Activated naive CD8-positive, alpha-beta T cell treated with anti-CD3 and anti-CD28 coated beads for 36 hours (primary cell): ENCODE results near the gene PLA2G2F. TPM values are rescaled to one million over a fixed set of nuclear protein-coding genes. Genes with fewer than 3 reads are reported as not detected.

ENCODE experiments used
- DNase-seq: peaks from one replicate; pipeline ENCODE4 v3.0.0; 2021
- H3K27ac Mint-ChIP-seq: one replicate; pipeline ENCODE4 v1.8.0; 2022; ENCODE audit warnings: mild to moderate bottlenecking, moderate library complexity, mixed read lengths
- H3K27me3 Mint-ChIP-seq: one replicate; pipeline ENCODE4 v1.8.0; 2022; ENCODE audit warnings: mild to moderate bottlenecking, mixed read lengths
- H3K36me3 Mint-ChIP-seq: one replicate; pipeline ENCODE4 v1.8.0; 2021; ENCODE audit warnings: mild to moderate bottlenecking, mixed read lengths
- H3K4me1 Mint-ChIP-seq: one replicate; pipeline ENCODE4 v1.8.0; 2021; ENCODE audit warnings: mixed read lengths
- H3K4me3 Mint-ChIP-seq: one replicate; pipeline ENCODE4 v1.8.0; 2022; ENCODE audit warnings: mild to moderate bottlenecking, moderate library complexity, mixed read lengths
- H3K9me3 Mint-ChIP-seq: one replicate; pipeline ENCODE4 v1.8.0; 2022; ENCODE audit warnings: mixed read lengths
- total RNA-seq, 2 experiments: library from RNA; stranded (reverse); gene quantifications; one replicate each; pipeline ENCODE4 v1.2.3, GENCODE V29; 2021

Gene PLA2G2F
- total RNA-seq, 2 experiments from 2014 or later, result not detected

GRCh38 chr1:20184997-20185833 lies 46.1 kb downstream of the PLA2G2F start:
- DNase-seq, result peak; percentile 69
- Mint-ChIP-seq H3K9me3 (no peaks in the 10 kb centered on the region), H3K27ac (peak overlapping the region; percentile 89), H3K4me1 (peaks cover 36% of the 10 kb centered on the region), H3K36me3 (peaks cover 4% of the 10 kb centered on the region), H3K4me3 (peak overlapping the region; percentile 73), H3K27me3 (peaks cover 23% of the 10 kb centered on the region)

DNA sequence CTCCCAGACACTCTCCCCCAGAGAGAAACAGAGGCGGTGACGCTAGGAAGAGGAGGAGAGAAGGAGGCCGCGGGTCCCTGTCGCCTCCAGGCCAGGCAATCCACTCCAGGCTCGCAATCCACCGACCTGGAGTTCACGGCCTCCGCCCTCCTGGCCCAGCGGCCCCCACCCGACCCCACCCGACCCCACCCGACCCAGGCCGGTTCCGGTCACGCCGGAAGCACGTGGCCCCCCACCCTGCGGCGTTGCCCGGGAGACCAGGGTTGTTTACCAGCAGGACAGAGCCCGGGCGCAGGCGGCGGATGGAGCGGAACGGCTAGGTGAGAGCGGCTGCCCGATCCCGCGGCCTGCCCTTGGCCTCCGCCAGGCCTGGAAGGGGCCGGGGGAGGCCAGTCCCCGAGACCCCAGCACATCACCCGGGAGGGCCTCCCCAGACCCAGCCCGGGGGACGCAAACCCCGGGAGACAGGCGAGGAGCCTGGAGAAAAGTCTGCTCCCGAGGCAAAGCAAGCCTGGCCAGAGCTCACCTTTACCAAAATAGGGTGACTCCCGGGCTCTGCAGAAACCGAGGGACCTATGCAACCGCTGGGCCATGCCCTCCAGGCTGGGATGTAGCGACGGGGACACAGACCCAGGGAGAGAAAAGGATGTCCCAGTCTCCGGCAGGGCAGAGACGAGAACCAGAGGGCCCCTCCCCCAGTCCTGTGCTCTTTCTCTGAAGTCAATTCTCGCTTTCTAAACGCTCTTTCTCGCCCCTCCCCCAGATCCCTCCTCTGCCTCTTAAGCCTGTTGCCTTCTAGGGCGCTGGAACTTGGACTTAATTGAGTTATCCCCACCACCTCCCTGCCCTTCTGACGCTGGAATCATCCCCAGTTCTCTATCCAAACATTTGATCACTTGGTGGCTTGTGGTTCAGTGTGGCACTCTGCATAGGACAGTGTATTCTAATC lies 47.0 kb downstream of the PLA2G2F start, which contains the start of the genes PLA2G2C and UBXN10:
Gene PLA2G2C (minus strand): TSS at position 685 of the 949 bp plus-strand sequence. CDS start 9,155 bp downstream, outside the sequence.
Gene UBXN10 (plus strand): TSS at position 263 of the 949 bp plus-strand sequence. CDS start 4,466 bp downstream, outside the sequence.
- peak; percentile 75 for DNase-seq

GRCh38 chr1:20187103-20187812 lies 48.1 kb downstream of the PLA2G2F start:
- Mint-ChIP-seq H3K4me1 (peaks cover 36% of the 10 kb centered on the region), H3K9me3 (no peaks in the 10 kb centered on the region), H3K27me3 (peaks cover 28% of the 10 kb centered on the region), H3K27ac (peak overlapping the region; percentile 11), H3K36me3 (peaks cover 4% of the 10 kb centered on the region), H3K4me3 (peak overlapping the region; percentile 22)
- DNase-seq, result peak; percentile 42

More for the DNA sequence above, 47.0 kb downstream of the PLA2G2F start, which contains the start of the genes PLA2G2C and UBXN10:
- Mint-ChIP-seq H3K9me3 (no peaks in the 10 kb centered on the region), H3K4me3 (peak within 1 kb of the TSS; percentile 80), H3K36me3 (peaks cover 4% of the 10 kb centered on the region), H3K27ac (peak within 1 kb of the TSS; percentile 89), H3K27me3 (peaks cover 27% of the 10 kb centered on the region), H3K4me1 (peaks cover 36% of the 10 kb centered on the region)

- Mint-ChIP-seq H3K27ac (peak overlapping the region; percentile 34), H3K36me3 (peaks cover 4% of the 10 kb centered on the region), H3K4me1 (peaks cover 36% of the 10 kb centered on the region), H3K27me3 (peaks cover 35% of the 10 kb centered on the region), H3K4me3 (no peak overlapping the region), H3K9me3 (no peaks in the 10 kb centered on the region)
- no peak for DNase-seq
Observed at GRCh38 chr1:20187813-20188454, 48.8 kb downstream of the PLA2G2F start.

- Mint-ChIP-seq H3K27me3 (peaks cover 38% of the 10 kb centered on the region), H3K27ac (no peak overlapping the region), H3K9me3 (no peaks in the 10 kb centered on the region), H3K4me3 (no peak overlapping the region), H3K4me1 (peaks cover 36% of the 10 kb centered on the region), H3K36me3 (peaks cover 4% of the 10 kb centered on the region)
- no peak for DNase-seq
Observed at GRCh38 chr1:20188455-20188817, 49.3 kb downstream of the PLA2G2F start.

DNA sequence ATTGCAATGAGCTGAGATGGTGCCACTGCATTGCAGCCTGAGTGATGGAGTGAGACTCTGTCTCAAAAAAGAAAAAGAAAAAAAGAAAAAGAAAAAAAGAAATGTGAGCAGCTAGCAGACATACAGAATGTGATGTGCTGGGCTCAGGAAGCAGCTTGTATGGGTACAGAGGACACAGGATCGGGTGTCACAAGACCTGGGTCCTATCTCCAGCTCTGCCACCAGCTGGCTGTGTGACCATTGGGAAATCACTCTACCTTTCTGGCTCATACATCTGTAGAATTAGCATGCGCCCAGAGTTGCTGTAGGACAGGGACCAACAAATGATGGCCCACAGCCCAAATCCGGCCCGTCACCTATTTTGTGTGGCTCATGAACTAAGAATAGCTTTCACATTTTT lies 50.5 kb downstream of the PLA2G2F start:
- Mint-ChIP-seq H3K27me3 (peaks cover 41% of the 10 kb centered on the region), H3K4me1 (peaks cover 31% of the 10 kb centered on the region), H3K9me3 (no peaks in the 10 kb centered on the region), H3K4me3 (no peak overlapping the region), H3K36me3 (no peaks in the 10 kb centered on the region), H3K27ac (no peak overlapping the region)
- DNase-seq, result no peak

GRCh38 chr1:20190256-20191160 lies 51.4 kb downstream of the PLA2G2F start:
- Mint-ChIP-seq H3K27ac (no peak overlapping the region), H3K36me3 (no peaks in the 10 kb centered on the region), H3K27me3 (peaks cover 47% of the 10 kb centered on the region), H3K4me1 (peaks cover 24% of the 10 kb centered on the region), H3K9me3 (no peaks in the 10 kb centered on the region), H3K4me3 (no peak overlapping the region)
- no peak for DNase-seq

DNA sequence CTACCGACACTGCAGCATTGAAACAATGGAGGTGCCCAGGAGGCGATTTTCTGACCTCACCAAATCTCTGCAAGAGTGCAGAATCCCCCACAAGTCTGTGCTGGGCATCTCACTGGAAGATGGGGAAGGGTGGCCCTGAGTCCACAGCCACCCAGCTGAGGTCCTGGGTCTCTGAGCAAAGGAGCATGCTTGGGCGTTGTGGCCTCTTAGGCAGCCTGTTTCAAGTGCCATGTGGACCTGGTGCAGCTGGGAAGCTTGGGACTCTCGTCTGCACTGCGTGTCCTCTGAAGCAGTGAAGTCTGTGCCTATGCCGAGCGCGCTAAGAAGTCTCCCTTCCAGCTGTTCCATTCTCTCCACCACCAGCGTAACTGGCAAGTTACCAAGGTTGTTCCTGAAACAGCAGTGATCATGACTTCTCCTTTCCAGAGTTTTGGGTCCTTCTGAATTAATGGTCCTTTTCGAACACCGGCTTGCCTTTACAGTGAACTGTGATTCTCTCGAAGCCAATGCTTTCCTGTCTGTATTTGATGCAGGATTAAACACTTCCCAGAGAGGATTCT lies 52.2 kb downstream of the PLA2G2F start:
- Mint-ChIP-seq H3K9me3 (no peaks in the 10 kb centered on the region), H3K4me1 (peaks cover 21% of the 10 kb centered on the region), H3K4me3 (no peak overlapping the region), H3K27ac (no peak overlapping the region), H3K36me3 (no peaks in the 10 kb centered on the region), H3K27me3 (peaks cover 51% of the 10 kb centered on the region)
- no peak for DNase-seq

- Mint-ChIP-seq H3K36me3 (no peaks in the 10 kb centered on the region), H3K27ac (no peak overlapping the region), H3K27me3 (peaks cover 58% of the 10 kb centered on the region), H3K9me3 (no peaks in the 10 kb centered on the region), H3K4me3 (no peak overlapping the region), H3K4me1 (peaks cover 13% of the 10 kb centered on the region)
- DNase-seq, result no peak
Observed at GRCh38 chr1:20192364-20192763, 53.2 kb downstream of the PLA2G2F start.

GRCh38 chr1:20192871-20193411 lies 53.8 kb downstream of the PLA2G2F start:
- Mint-ChIP-seq H3K9me3 (no peaks in the 10 kb centered on the region), H3K4me3 (no peak overlapping the region), H3K4me1 (peaks cover 7% of the 10 kb centered on the region), H3K36me3 (no peaks in the 10 kb centered on the region), H3K27me3 (peaks cover 59% of the 10 kb centered on the region), H3K27ac (no peak overlapping the region)
- DNase-seq, result no peak

DNA sequence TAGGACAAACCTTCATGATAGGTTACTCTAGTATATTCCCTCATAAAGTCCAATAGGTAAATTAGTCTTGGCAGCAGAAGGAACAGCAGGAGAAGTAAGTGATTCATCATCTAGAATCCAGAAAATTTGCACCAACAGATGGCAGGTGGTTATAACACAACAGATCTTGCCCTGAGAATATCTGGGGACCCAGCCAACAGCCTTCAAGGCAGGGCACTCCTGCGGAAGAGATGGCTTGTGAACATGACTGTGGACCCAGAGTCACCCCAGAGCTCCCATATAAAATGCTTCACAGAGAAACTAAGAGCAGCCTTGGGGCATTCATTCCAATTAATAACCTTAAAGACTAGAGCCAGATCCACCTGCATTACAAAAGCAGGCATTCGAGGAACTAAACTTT lies 55.1 kb downstream of the PLA2G2F start:
- Mint-ChIP-seq H3K4me3 (no peak overlapping the region), H3K9me3 (no peaks in the 10 kb centered on the region), H3K27ac (no peak overlapping the region), H3K27me3 (peaks cover 50% of the 10 kb centered on the region), H3K36me3 (no peaks in the 10 kb centered on the region), H3K4me1 (no peaks in the 10 kb centered on the region)
- no peak for DNase-seq

DNA sequence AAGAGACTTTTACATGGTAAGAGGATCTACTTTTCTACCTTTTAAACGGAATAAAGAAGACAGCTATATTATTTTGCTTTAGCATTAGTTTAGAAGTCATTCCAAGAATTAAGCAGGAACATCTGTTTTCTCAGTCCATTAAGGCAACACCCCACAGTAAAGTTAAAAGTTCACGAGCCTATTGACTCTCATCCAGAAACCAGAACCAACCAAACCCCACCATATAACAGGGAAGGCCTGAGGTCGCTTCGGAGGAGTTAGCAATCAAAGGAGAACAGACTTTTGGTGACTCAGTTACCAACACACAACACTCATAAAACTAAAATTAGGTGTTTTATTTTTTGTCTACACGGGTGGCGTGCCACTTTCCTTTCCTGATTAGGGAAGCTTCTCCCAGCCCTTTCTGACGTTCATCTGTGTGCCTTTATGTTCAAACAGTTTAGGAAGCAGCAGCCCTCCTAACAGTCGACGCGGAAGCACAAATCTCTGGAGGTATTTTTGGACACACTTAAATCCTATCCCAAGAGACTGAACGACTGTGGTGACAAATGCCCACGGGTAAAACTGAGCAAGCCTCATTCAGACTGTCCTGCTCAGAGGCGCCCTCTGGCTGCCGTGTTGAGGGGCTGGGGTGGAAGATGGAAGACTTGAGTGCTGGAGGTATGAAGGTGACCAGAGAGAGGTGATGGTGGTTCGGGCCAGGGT lies 55.8 kb downstream of the PLA2G2F start:
- Mint-ChIP-seq H3K36me3 (no peaks in the 10 kb centered on the region), H3K4me1 (no peaks in the 10 kb centered on the region), H3K27me3 (peaks cover 50% of the 10 kb centered on the region), H3K4me3 (no peak overlapping the region), H3K9me3 (no peaks in the 10 kb centered on the region), H3K27ac (no peak overlapping the region)
- peak; percentile 72 for DNase-seq
